ENCODE measurements around the gene IL1RAP. TPM values are rescaled to one million over a fixed set of nuclear protein-coding genes. Genes with fewer than 3 reads are reported as not detected.

The IL1RAP gene
- total and polyA plus RNA-seq, 7 donors: 1.2 to 13.0 (median 2.9) TPM

- intact Hi-C loops (cut with DNase I): no loop called here
- no peak for DNase-seq
- Histone ChIP-seq H3K27ac (no peak overlapping the region), H3K9me3 (no peaks in the 10 kb centered on the region), H3K4me1 (no peaks in the 10 kb centered on the region), H3K27me3 (no peaks in the 10 kb centered on the region), H3K4me3 (no peak overlapping the region), H3K36me3 (no peaks in the 10 kb centered on the region)
- no peak for TF ChIP-seq POLR2A (IDR thresholded peaks at IDR 0.05)
Observed at GRCh38 chr3:190697502-190697830, 183.6 kb downstream of the IL1RAP start.

DNA sequence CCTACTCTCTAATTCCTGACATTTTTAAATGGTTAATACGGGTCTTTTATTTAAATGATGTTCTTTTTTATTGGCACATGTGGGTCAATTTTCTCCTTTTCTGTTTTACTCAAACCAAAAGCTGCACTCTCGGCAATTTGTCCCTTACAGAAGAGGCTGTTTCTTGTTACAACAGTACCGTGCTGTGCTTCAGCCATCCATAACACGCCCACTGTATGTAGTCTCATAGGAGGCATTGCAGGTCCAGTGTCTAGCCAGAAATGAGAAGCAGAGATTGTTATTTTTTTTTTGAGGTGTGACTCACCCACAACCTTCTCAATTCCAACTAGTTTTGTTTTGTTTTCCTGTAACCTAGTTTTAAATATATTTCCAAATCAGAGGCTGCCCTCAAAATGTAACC is 184.0 kb downstream of the IL1RAP start:
- Histone ChIP-seq H3K27ac (no peak overlapping the region), H3K36me3 (no peaks in the 10 kb centered on the region), H3K27me3 (no peaks in the 10 kb centered on the region), H3K9me3 (no peaks in the 10 kb centered on the region), H3K4me1 (no peaks in the 10 kb centered on the region), H3K4me3 (no peak overlapping the region)
- no peak for DNase-seq
- TF ChIP-seq, protein P1, sequence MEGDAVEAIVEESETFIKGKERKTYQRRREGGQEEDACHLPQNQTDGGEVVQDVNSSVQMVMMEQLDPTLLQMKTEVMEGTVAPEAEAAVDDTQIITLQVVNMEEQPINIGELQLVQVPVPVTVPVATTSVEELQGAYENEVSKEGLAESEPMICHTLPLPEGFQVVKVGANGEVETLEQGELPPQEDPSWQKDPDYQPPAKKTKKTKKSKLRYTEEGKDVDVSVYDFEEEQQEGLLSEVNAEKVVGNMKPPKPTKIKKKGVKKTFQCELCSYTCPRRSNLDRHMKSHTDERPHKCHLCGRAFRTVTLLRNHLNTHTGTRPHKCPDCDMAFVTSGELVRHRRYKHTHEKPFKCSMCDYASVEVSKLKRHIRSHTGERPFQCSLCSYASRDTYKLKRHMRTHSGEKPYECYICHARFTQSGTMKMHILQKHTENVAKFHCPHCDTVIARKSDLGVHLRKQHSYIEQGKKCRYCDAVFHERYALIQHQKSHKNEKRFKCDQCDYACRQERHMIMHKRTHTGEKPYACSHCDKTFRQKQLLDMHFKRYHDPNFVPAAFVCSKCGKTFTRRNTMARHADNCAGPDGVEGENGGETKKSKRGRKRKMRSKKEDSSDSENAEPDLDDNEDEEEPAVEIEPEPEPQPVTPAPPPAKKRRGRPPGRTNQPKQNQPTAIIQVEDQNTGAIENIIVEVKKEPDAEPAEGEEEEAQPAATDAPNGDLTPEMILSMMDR (IDR thresholded peaks at IDR 0.05): no peak
- TF ChIP-seq EP300 (IDR thresholded peaks at IDR 0.05): no peak
- TF ChIP-seq POLR2A (IDR thresholded peaks at IDR 0.05): no peak
- TF ChIP-seq POLR2AphosphoS5 (IDR thresholded peaks at IDR 0.05): no peak
- intact Hi-C loops (cut with DNase I): no loop called here
- WGBS, 2 donors: 66 to 78% methylated on average over 4 of the region's 4 CpGs

DNA sequence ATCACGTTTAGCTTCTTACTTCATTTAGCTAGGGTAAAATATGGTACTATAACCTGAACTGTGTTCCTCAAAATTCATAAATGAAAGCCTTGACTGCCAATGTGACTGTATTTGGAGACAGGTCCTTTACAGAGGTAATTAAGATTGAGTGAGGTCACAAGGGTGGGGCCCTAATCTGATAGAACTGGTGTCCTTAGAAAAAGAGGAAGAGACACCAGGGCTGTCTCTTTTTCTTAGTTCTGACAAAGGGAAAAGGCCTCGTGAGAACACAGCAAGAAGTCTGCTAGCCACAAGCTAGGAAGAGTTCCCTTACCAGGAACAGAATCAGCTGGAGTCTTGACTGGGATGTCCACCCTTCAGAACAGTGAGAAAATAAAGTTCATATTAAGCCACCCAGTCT is 185.9 kb downstream of the IL1RAP start:
- Histone ChIP-seq H3K27ac (no peak overlapping the region), H3K4me1 (no peaks in the 10 kb centered on the region), H3K36me3 (no peaks in the 10 kb centered on the region), H3K27me3 (no peaks in the 10 kb centered on the region), H3K4me3 (no peak overlapping the region), H3K9me3 (no peaks in the 10 kb centered on the region)
- no peak for TF ChIP-seq EP300 (IDR thresholded peaks at IDR 0.05)
- TF ChIP-seq POLR2A (IDR thresholded peaks at IDR 0.05): no peak
- no peak for TF ChIP-seq POLR2AphosphoS5 (IDR thresholded peaks at IDR 0.05)
- TF ChIP-seq, protein P1 (IDR thresholded peaks at IDR 0.05): no peak
- WGBS, 2 donors: 55 to 72% methylated on average over 2 of the region's 2 CpGs
- intact Hi-C loops (cut with DNase I): no loop called here
- DNase-seq: no peak

- WGBS, 2 donors: 8 to 41% methylated on average over 4 of the region's 4 CpGs
- intact Hi-C loops (cut with DNase I): no loop called here
- Histone ChIP-seq H3K27me3 (no peaks in the 10 kb centered on the region), H3K27ac (no peak overlapping the region), H3K9me3 (no peaks in the 10 kb centered on the region), H3K36me3 (no peaks in the 10 kb centered on the region), H3K4me1 (no peaks in the 10 kb centered on the region), H3K4me3 (no peak overlapping the region)
- no peak for TF ChIP-seq POLR2A (IDR thresholded peaks at IDR 0.05)
- TF ChIP-seq, protein P1 (IDR thresholded peaks at IDR 0.05): peak in 1 of 4 experiments; percentile 7
- no peak for DNase-seq
Observed at GRCh38 chr3:190701096-190701532, 187.2 kb downstream of the IL1RAP start.

DNA sequence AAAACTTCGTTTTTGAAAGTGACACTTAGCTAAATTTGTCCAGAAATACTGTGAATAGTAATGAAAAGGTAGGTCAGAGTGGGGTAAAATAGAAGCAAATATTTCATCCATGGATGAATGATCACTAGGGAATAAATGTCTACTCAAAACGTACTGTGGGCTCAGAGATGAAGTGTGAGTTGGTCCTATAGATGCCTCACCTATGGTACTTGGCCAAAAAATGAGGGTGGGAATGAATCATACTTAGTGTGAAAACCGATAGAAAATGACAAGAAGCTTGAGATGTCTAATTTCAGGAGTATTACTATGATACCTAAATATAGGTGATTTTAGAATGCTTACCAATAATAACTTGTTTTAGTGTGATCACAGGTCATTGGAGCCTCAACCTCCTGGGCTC is 192.7 kb downstream of the IL1RAP start:
- no peaks in the 10 kb centered on the region for H3K4me1 ChIP-seq
- intact Hi-C loops (cut with DNase I): no loop called here
- no peaks in the 10 kb centered on the region for H3K36me3 ChIP-seq
- DNase-seq: no peak
- 62 to 73% methylated on average over 3 of the region's 3 CpGs for WGBS, 2 donors
- no peaks in the 10 kb centered on the region for H3K9me3 ChIP-seq
- TF ChIP-seq EP300 (IDR thresholded peaks at IDR 0.05): no peak
- TF ChIP-seq, protein P1 (IDR thresholded peaks at IDR 0.05): no peak
- no peak for TF ChIP-seq POLR2AphosphoS5 (IDR thresholded peaks at IDR 0.05)
- TF ChIP-seq POLR2A (IDR thresholded peaks at IDR 0.05): no peak
- H3K27ac ChIP-seq: no peak overlapping the region
- H3K27me3 ChIP-seq: no peaks in the 10 kb centered on the region
- no peak overlapping the region for H3K4me3 ChIP-seq

Other genes with a start within 250 kb of the IL1RAP start
- gene CLDN1, start 191.6 kb upstream of the IL1RAP start, total RNA-seq: under 1 TPM; 0.27 to 0.49 (median 0.32) TPM
- 1 to 10 TPM in 1 of 3 donors, under 1 TPM in 2; 0.46 to 3.8 (median 0.60) TPM for gene CLDN1, start 191.6 kb upstream of the IL1RAP start, polyA plus RNA-seq
- gene CLDN16, start 125.9 kb upstream of the IL1RAP start, total RNA-seq: not detected
- under 1 TPM in 1 of 3 donors, not detected in 2; 0.01 TPM for gene CLDN16, start 125.9 kb upstream of the IL1RAP start, polyA plus RNA-seq
- gene TMEM207, start 64.2 kb upstream of the IL1RAP start, total RNA-seq: not detected
- gene TMEM207, start 64.2 kb upstream of the IL1RAP start, polyA plus RNA-seq: not detected

All from sigmoid colon (tissue), 7 donors.